GM21423 (cell line): ENCODE measurements around the gene SELP.
"Not testable (repeated sequence)": the region's sequence is repeated elsewhere in the genome, so short reads cannot be mapped to it uniquely, and the experiment has no call there.

ENCODE experiments used
- ATAC-seq: cut with Tn5 transposase; IDR thresholded peaks from one replicate; pipeline ENCODE4 v1.9.1; 2021; ENCODE audit warnings: mild to moderate bottlenecking, moderate library complexity; ENCODE audit not compliant: unreplicated experiment

Gene SELP

GRCh38 chr1:169630006-169630405 is at the start of gene SELP:
Gene SELP, minus strand, starts transcription at chr1:169630124. Its CDS starts 50 bp downstream, at chr1:169630074.
- no peak for ATAC-seq

GRCh38 chr1:169679692-169680091 is 49.8 kb upstream of the SELP start:
- ATAC-seq = no peak

- ATAC-seq = no peak
Measured at GRCh38 chr1:169676001-169676400, 46.1 kb upstream of the SELP start.

- no peak for ATAC-seq
Measured at GRCh38 chr1:169670836-169671235, 40.9 kb upstream of the SELP start.

- ATAC-seq = not testable (repeated sequence)
Measured at GRCh38 chr1:169670244-169670643, 40.3 kb upstream of the SELP start.

- ATAC-seq = not testable (repeated sequence)
Measured at GRCh38 chr1:169667699-169668596, 38.0 kb upstream of the SELP start.

GRCh38 chr1:169667227-169667639 is 37.3 kb upstream of the SELP start:
- ATAC-seq = peak; percentile 75

- ATAC-seq = not testable (repeated sequence)
Measured at GRCh38 chr1:169662680-169663079, 32.8 kb upstream of the SELP start.

GRCh38 chr1:169661066-169661465 is 31.1 kb upstream of the SELP start:
- not testable (repeated sequence) for ATAC-seq

- ATAC-seq = not testable (repeated sequence)
Measured at GRCh38 chr1:169658777-169659176, 28.9 kb upstream of the SELP start.

GRCh38 chr1:169653873-169654272 is 23.9 kb upstream of the SELP start:
- no peak for ATAC-seq

- no peak for ATAC-seq
Measured at GRCh38 chr1:169651035-169651434, 21.1 kb upstream of the SELP start.

GRCh38 chr1:169650551-169650950 is 20.6 kb upstream of the SELP start:
- ATAC-seq = no peak

GRCh38 chr1:169648709-169649108 is 18.8 kb upstream of the SELP start:
- ATAC-seq = no peak

GRCh38 chr1:169648187-169648586 is 18.3 kb upstream of the SELP start:
- ATAC-seq = no peak

- ATAC-seq = no peak
Measured at GRCh38 chr1:169647512-169647911, 17.6 kb upstream of the SELP start.

- ATAC-seq = no peak
Measured at GRCh38 chr1:169644297-169644696, 14.4 kb upstream of the SELP start.

- ATAC-seq = no peak
Measured at GRCh38 chr1:169634877-169635276, 5.0 kb upstream of the SELP start.

- ATAC-seq = no peak
Measured at GRCh38 chr1:169634145-169634544, 4.2 kb upstream of the SELP start.

GRCh38 chr1:169631249-169631648 is 1.3 kb upstream of the SELP start:
- ATAC-seq = no peak

GRCh38 chr1:169624912-169625311 is 5.0 kb downstream of the SELP start:
- no peak for ATAC-seq

- no peak for ATAC-seq
Measured at GRCh38 chr1:169624122-169624521, 5.8 kb downstream of the SELP start.
